HEK293 (cell line): ENCODE data around the gene ARHGEF40.

Experiments used
- CTCF ChIA-PET: fragments of 350-600 bp; formaldehyde crosslinking; extraction: SDS; loops from one replicate; lab custom pipeline; 2021; ENCODE audit warnings: antibody characterized with exemption; lab: Yijun Ruan, JAX
- POLR2A ChIA-PET: fragments of 300-600 bp; formaldehyde crosslinking; extraction: SDS; loops from one replicate; lab custom pipeline; 2020; ENCODE audit warnings: antibody characterized with exemption, inconsistent platforms; lab: Yijun Ruan, JAX
- H3K27ac ChIP-seq: fragments of 200-500 bp; sonication (Bioruptor generic); 2 replicates; pipeline ENCODE4 v1.5.1; 2014; ENCODE audit warnings: low read depth, low read length, control low read depth, inconsistent platforms; ENCODE audit errors: extremely low read depth
- H3K36me3 ChIP-seq, 2 experiments: fragments of 200-500 bp in 1 of 2; sonication (Bioruptor generic) in 1 of 2; 1 replicate in 1 of 2; 2 replicates in 1 of 2; pipeline ENCODE4 v1.5.1; 2014 to 2017; ENCODE audit warnings: inconsistent platforms in 2 of 2, low read length in 2 of 2; ENCODE audit not compliant: control insufficient read depth in 2 of 2, insufficient read depth in 1 of 2
- H3K4me1 ChIP-seq: fragments of 200-500 bp; sonication (Bioruptor generic); 2 replicates; pipeline ENCODE4 v1.5.1; 2014; ENCODE audit warnings: mild to moderate bottlenecking, low read length, inconsistent platforms; ENCODE audit not compliant: control insufficient read depth, insufficient read depth
- H3K4me3 ChIP-seq: 2 replicates; pipeline ENCODE4 v1.5.1; 2011; ENCODE audit warnings: low read depth, mild to moderate bottlenecking, control low read depth, low read length, moderate library complexity
- H3K9me3 ChIP-seq: fragments of 200-500 bp; sonication (Bioruptor generic); 2 replicates; pipeline ENCODE4 v1.5.1; 2014; ENCODE audit warnings: low read depth, low read length, inconsistent platforms; ENCODE audit not compliant: control insufficient read depth, insufficient read depth
- GLI2 ChIP-seq: fragments of 450-650 bp; formaldehyde crosslinking; IDR thresholded peaks from 2 replicates; pipeline ENCODE4; 2017; ENCODE audit warnings: missing biosample characterization, missing genetic modification characterization, low read depth, borderline replicate concordance
- KLF10 ChIP-seq: fragments of 450-650 bp; IDR thresholded peaks from 2 replicates; pipeline ENCODE4 v1.5.1; 2018; ENCODE audit warnings: missing biosample characterization, mild to moderate bottlenecking, missing genetic modification characterization
- KLF16 ChIP-seq: fragments of 450-650 bp; formaldehyde crosslinking; IDR thresholded peaks from 2 replicates; pipeline ENCODE4 v1.5.1; 2017; ENCODE audit warnings: missing biosample characterization, missing genetic modification characterization
- KLF7 ChIP-seq: fragments of 450-650 bp; formaldehyde crosslinking; IDR thresholded peaks from 2 replicates; pipeline ENCODE4 v1.5.1; 2016; ENCODE audit warnings: missing biosample characterization, missing genetic modification characterization, borderline replicate concordance
- YY1 ChIP-seq: fragments of 450-650 bp; formaldehyde crosslinking; IDR thresholded peaks from 2 replicates; pipeline ENCODE4 v1.5.1; 2018; ENCODE audit warnings: missing biosample characterization, missing genetic modification characterization
- ZBTB7A ChIP-seq: fragments of 450-650 bp; formaldehyde crosslinking; IDR thresholded peaks from 2 replicates; pipeline ENCODE4 v1.5.1; 2016; ENCODE audit warnings: low read depth, missing biosample characterization, missing genetic modification characterization
- ZFP3 ChIP-seq: fragments of 450-650 bp; formaldehyde crosslinking; IDR thresholded peaks from 2 replicates; pipeline ENCODE4 v1.5.1; 2016; ENCODE audit warnings: low read depth, missing biosample characterization, missing genetic modification characterization
- ZNF112 ChIP-seq: fragments of 450-650 bp; formaldehyde crosslinking; IDR thresholded peaks from 2 replicates; pipeline ENCODE4 v1.5.0; 2017; ENCODE audit warnings: missing biosample characterization, missing genetic modification characterization
- ZNF121 ChIP-seq: fragments of 450-650 bp; formaldehyde crosslinking; IDR thresholded peaks from 2 replicates; pipeline ENCODE4 v1.5.1; 2016; ENCODE audit warnings: missing biosample characterization, missing genetic modification characterization
- ZNF146 ChIP-seq: fragments of 450-650 bp; formaldehyde crosslinking; IDR thresholded peaks from 2 replicates; pipeline ENCODE4 v1.5.1; 2016; ENCODE audit warnings: missing biosample characterization, missing genetic modification characterization
- ZNF366 ChIP-seq: fragments of 450-650 bp; formaldehyde crosslinking; conservative IDR thresholded peaks from 2 replicates; pipeline ENCODE4 v1.5.1; 2016; ENCODE audit warnings: missing biosample characterization, missing genetic modification characterization
- ZNF404 ChIP-seq: fragments of 450-650 bp; formaldehyde crosslinking; IDR thresholded peaks from 2 replicates; pipeline ENCODE4 v1.5.1; 2017; ENCODE audit warnings: missing biosample characterization, missing genetic modification characterization
- ZNF473 ChIP-seq: fragments of 450-650 bp; formaldehyde crosslinking; IDR thresholded peaks from 2 replicates; pipeline ENCODE4 v1.5.1; 2017; ENCODE audit warnings: missing biosample characterization, missing genetic modification characterization
- ZNF549 ChIP-seq: fragments of 450-650 bp; IDR thresholded peaks from 2 replicates; pipeline ENCODE4 v1.5.1; 2018; ENCODE audit warnings: missing biosample characterization, missing genetic modification characterization, mild to moderate bottlenecking, inconsistent platforms, moderate library complexity
- ZNF561 ChIP-seq: fragments of 450-650 bp; IDR thresholded peaks from 2 replicates; pipeline ENCODE4 v1.5.1; 2018; ENCODE audit warnings: missing biosample characterization, missing genetic modification characterization, borderline replicate concordance
- ZNF600 ChIP-seq: fragments of 450-650 bp; formaldehyde crosslinking; IDR thresholded peaks from 2 replicates; pipeline ENCODE4 v1.5.1; 2016; ENCODE audit warnings: missing biosample characterization, missing genetic modification characterization
- ZNF76 ChIP-seq: fragments of 450-650 bp; formaldehyde crosslinking; IDR thresholded peaks from 2 replicates; pipeline ENCODE4; 2016; ENCODE audit warnings: low read depth, missing biosample characterization, missing genetic modification characterization, borderline replicate concordance
- ZNF777 ChIP-seq: fragments of 450-650 bp; formaldehyde crosslinking; IDR thresholded peaks from 2 replicates; pipeline ENCODE4 v1.5.1; 2017; ENCODE audit warnings: missing biosample characterization, missing genetic modification characterization, borderline replicate concordance
- ZNF830 ChIP-seq: fragments of 450-650 bp; IDR thresholded peaks from 2 replicates; pipeline ENCODE4 v1.5.0; 2018; ENCODE audit warnings: missing biosample characterization, missing genetic modification characterization, low read depth, mild to moderate bottlenecking, moderate library complexity
- ZSCAN30 ChIP-seq: fragments of 450-650 bp; IDR thresholded peaks from 2 replicates; pipeline ENCODE4 v1.5.1; 2018; ENCODE audit warnings: missing biosample characterization, mild to moderate bottlenecking, missing genetic modification characterization, moderate library complexity
- TF ChIP-seq, protein P1 (sequence below): fragments of 450-650 bp; IDR thresholded peaks from 2 replicates; pipeline ENCODE4 v1.5.1; 2018; ENCODE audit warnings: missing biosample characterization, missing genetic modification characterization
- TF ChIP-seq, protein P2 (sequence below): fragments of 450-650 bp; formaldehyde crosslinking; IDR thresholded peaks from 2 replicates; pipeline ENCODE4 v1.5.1; 2016; ENCODE audit warnings: missing biosample characterization, missing genetic modification characterization
- TF ChIP-seq, protein P3 (sequence below): fragments of 450-650 bp; formaldehyde crosslinking; IDR thresholded peaks from 2 replicates; pipeline ENCODE4 v1.5.1; 2017; ENCODE audit warnings: missing biosample characterization, missing genetic modification characterization
- TF ChIP-seq, protein P4 (sequence below): fragments of 450-650 bp; formaldehyde crosslinking; optimal IDR thresholded peaks from 2 replicates; pipeline ENCODE3; 2016; ENCODE audit warnings: missing biosample characterization, mild to moderate bottlenecking, missing genetic modification characterization
- TF ChIP-seq, protein P5 (sequence below): fragments of 450-650 bp; formaldehyde crosslinking; IDR thresholded peaks from 2 replicates; pipeline ENCODE4 v1.5.1; 2017; ENCODE audit warnings: missing biosample characterization, missing genetic modification characterization

ARHGEF40 gene

DNA sequence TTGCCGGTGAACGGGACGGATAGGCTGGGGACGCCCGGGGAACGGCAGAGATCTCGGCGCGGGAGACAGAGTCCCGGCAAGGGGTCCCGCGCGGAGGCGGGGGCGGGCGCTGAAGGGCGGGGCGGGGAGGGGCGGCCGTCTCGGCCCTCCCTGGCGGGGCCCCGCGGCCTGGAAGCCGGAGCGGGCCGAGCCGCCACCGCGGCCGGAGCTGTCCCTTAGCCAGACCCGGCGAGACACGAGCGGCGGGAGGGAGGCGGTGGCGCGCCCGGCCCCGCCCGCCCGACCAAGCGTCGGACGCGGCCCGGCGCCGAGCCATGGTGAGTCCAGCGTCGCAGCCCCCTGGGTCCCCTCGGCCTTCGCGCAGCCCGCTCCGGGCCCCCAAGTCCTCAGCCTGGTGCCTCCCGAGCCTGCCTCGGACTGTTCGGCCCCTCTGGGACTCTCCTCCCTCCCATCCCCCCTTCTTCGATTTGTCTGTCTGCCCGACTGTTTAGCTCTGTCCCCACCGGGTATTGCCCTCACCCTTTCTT lies at the start of gene ARHGEF40:
ARHGEF40 (plus strand) TSS at position 222 of the 527 bp plus-strand sequence; CDS start at position 315, 93 bp downstream.
- Histone ChIP-seq H3K36me3 (peaks cover 0 to 22% of the 10 kb centered on the region in 2 experiments; a peak in 1 of 3 replicates), H3K4me3 (peak within 1 kb of the TSS; percentile 79), H3K4me1 (peaks cover 16% of the 10 kb centered on the region), H3K27ac (peak within 1 kb of the TSS; percentile 86), H3K9me3 (no peaks in the 10 kb centered on the region)
- ChIA-PET CTCF (interaction anchor here (0.6 to 4.3 kb wide), 11 partner anchors 12 to 98 kb away, joined by 4 to 64 read pairs (median 8); partner anchors contain the start of genes RNASE8 and TMEM253), POLR2A (interaction anchor here (0.7 to 3.7 kb wide), 11 partner anchors 8 to 241 kb away, joined by 3 to 71 read pairs (median 8); partner anchors contain the start of genes RNASE8, SLC39A2 and ZNF219)
- TF ChIP-seq, protein P1, sequence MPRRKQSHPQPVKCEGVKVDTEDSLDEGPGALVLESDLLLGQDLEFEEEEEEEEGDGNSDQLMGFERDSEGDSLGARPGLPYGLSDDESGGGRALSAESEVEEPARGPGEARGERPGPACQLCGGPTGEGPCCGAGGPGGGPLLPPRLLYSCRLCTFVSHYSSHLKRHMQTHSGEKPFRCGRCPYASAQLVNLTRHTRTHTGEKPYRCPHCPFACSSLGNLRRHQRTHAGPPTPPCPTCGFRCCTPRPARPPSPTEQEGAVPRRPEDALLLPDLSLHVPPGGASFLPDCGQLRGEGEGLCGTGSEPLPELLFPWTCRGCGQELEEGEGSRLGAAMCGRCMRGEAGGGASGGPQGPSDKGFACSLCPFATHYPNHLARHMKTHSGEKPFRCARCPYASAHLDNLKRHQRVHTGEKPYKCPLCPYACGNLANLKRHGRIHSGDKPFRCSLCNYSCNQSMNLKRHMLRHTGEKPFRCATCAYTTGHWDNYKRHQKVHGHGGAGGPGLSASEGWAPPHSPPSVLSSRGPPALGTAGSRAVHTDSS (tag by site-specific recombination): peak; percentile 26; the same call in 1 of the 2 replicates
- TF ChIP-seq ZNF404 (tag by site-specific recombination) (no peak), KLF10 (tag by site-specific recombination) (0 out of 2 replicates have a peak, but pooled peaks have one; percentile 20), ZSCAN30 (no peak), ZNF473 (tag by site-specific recombination) (no peak), ZNF112 (tag by site-specific recombination) (no peak), ZNF777 (tag by site-specific recombination) (no peak), ZBTB7A (tag by site-specific recombination) (no peak), GLI2 (tag by site-specific recombination) (no peak), KLF7 (tag by site-specific recombination) (0 out of 2 replicates have a peak, but pooled peaks have one; percentile 67), ZNF76 (tag by site-specific recombination) (no peak), ZNF561 (no peak), ZFP3 (no peak), ZNF366 (tag by site-specific recombination) (0 out of 2 replicates have a peak, but pooled peaks have one; percentile 75), ZNF830 (tag by site-specific recombination) (no peak), YY1 (tag by site-specific recombination) (no peak), ZNF549 (no peak), ZNF121 (tag by site-specific recombination) (no peak), KLF16 (tag by site-specific recombination) (no peak), ZNF600 (tag by site-specific recombination) (peak; percentile 45; the same call in 1 of the 2 replicates), ZNF146 (tag by site-specific recombination) (no peak; the same call in 1 of the 2 replicates)
- TF ChIP-seq, protein P2, sequence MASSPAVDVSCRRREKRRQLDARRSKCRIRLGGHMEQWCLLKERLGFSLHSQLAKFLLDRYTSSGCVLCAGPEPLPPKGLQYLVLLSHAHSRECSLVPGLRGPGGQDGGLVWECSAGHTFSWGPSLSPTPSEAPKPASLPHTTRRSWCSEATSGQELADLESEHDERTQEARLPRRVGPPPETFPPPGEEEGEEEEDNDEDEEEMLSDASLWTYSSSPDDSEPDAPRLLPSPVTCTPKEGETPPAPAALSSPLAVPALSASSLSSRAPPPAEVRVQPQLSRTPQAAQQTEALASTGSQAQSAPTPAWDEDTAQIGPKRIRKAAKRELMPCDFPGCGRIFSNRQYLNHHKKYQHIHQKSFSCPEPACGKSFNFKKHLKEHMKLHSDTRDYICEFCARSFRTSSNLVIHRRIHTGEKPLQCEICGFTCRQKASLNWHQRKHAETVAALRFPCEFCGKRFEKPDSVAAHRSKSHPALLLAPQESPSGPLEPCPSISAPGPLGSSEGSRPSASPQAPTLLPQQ (tag by site-specific recombination): peak; percentile 32; the same call in 1 of the 2 replicates
- TF ChIP-seq, protein P3, sequence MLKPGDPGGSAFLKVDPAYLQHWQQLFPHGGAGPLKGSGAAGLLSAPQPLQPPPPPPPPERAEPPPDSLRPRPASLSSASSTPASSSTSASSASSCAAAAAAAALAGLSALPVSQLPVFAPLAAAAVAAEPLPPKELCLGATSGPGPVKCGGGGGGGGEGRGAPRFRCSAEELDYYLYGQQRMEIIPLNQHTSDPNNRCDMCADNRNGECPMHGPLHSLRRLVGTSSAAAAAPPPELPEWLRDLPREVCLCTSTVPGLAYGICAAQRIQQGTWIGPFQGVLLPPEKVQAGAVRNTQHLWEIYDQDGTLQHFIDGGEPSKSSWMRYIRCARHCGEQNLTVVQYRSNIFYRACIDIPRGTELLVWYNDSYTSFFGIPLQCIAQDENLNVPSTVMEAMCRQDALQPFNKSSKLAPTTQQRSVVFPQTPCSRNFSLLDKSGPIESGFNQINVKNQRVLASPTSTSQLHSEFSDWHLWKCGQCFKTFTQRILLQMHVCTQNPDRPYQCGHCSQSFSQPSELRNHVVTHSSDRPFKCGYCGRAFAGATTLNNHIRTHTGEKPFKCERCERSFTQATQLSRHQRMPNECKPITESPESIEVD (tag by site-specific recombination): no peak
- TF ChIP-seq, protein P4, sequence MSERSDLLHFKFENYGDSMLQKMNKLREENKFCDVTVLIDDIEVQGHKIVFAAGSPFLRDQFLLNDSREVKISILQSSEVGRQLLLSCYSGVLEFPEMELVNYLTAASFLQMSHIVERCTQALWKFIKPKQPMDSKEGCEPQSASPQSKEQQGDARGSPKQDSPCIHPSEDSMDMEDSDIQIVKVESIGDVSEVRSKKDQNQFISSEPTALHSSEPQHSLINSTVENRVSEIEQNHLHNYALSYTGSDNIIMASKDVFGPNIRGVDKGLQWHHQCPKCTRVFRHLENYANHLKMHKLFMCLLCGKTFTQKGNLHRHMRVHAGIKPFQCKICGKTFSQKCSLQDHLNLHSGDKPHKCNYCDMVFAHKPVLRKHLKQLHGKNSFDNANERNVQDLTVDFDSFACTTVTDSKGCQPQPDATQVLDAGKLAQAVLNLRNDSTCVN (tag by site-specific recombination): peak; percentile 44
- TF ChIP-seq, protein P5, sequence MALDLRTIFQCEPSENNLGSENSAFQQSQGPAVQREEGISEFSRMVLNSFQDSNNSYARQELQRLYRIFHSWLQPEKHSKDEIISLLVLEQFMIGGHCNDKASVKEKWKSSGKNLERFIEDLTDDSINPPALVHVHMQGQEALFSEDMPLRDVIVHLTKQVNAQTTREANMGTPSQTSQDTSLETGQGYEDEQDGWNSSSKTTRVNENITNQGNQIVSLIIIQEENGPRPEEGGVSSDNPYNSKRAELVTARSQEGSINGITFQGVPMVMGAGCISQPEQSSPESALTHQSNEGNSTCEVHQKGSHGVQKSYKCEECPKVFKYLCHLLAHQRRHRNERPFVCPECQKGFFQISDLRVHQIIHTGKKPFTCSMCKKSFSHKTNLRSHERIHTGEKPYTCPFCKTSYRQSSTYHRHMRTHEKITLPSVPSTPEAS (tag by site-specific recombination): no peak
